IMR-90 (cell line): ENCODE results near the gene LEP.

Experiments
- CEBPB ChIP-seq: IDR thresholded peaks from 2 replicates; pipeline ENCODE4 v1.6.1; 2012; ENCODE audit warnings: low read depth, low read length, improper control_type of control experiment
- ELK1 ChIP-seq: fragments of 150-350 bp; IDR thresholded peaks from 2 replicates; pipeline ENCODE4 v1.6.1; 2016; ENCODE audit warnings: low read depth, mild to moderate bottlenecking, low read length, moderate library complexity, borderline replicate concordance
- NFE2L2 ChIP-seq: fragments of 150-350 bp; IDR thresholded peaks from 2 replicates; pipeline ENCODE4 v1.6.1; 2016; ENCODE audit warnings: low read depth, mild to moderate bottlenecking, low read length
- RAD21 ChIP-seq: IDR thresholded peaks from 2 replicates; pipeline ENCODE4 v1.6.1; 2012; ENCODE audit warnings: low read length, improper control_type of control experiment
- USF2 ChIP-seq: fragments of 150-350 bp; IDR thresholded peaks from 2 replicates; pipeline ENCODE4 v1.6.1; 2017; ENCODE audit warnings: mild to moderate bottlenecking, antibody characterized with exemption, low read length, low read depth
- TF ChIP-seq, protein P1 (sequence below): conservative IDR thresholded peaks from 2 replicates; pipeline ENCODE4 v1.5.1; 2012; ENCODE audit warnings: mild to moderate bottlenecking, low read depth, low read length, improper control_type of control experiment

DNA sequence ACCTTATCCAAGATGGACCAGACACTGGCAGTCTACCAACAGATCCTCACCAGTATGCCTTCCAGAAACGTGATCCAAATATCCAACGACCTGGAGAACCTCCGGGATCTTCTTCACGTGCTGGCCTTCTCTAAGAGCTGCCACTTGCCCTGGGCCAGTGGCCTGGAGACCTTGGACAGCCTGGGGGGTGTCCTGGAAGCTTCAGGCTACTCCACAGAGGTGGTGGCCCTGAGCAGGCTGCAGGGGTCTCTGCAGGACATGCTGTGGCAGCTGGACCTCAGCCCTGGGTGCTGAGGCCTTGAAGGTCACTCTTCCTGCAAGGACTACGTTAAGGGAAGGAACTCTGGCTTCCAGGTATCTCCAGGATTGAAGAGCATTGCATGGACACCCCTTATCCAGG lies 13.4 kb downstream of the LEP start:
- TF ChIP-seq, protein P1, sequence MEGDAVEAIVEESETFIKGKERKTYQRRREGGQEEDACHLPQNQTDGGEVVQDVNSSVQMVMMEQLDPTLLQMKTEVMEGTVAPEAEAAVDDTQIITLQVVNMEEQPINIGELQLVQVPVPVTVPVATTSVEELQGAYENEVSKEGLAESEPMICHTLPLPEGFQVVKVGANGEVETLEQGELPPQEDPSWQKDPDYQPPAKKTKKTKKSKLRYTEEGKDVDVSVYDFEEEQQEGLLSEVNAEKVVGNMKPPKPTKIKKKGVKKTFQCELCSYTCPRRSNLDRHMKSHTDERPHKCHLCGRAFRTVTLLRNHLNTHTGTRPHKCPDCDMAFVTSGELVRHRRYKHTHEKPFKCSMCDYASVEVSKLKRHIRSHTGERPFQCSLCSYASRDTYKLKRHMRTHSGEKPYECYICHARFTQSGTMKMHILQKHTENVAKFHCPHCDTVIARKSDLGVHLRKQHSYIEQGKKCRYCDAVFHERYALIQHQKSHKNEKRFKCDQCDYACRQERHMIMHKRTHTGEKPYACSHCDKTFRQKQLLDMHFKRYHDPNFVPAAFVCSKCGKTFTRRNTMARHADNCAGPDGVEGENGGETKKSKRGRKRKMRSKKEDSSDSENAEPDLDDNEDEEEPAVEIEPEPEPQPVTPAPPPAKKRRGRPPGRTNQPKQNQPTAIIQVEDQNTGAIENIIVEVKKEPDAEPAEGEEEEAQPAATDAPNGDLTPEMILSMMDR = no peak
- TF ChIP-seq USF2 (no peak), ELK1 (no peak), RAD21 (no peak), CEBPB (no peak), NFE2L2 (no peak)
